ENCODE results near the gene SUPT20H.

The SUPT20H gene

GRCh38 chr13:37074703-37075102 lies 15.2 kb upstream of the SUPT20H start:
- TF ChIP-seq SIN3A (IDR thresholded peaks at IDR 0.05; ENCODE audit: borderline replicate concordance, insufficient read depth, low read length) = no peak
- no peak for TF ChIP-seq TAF1 (IDR thresholded peaks at IDR 0.05; ENCODE audit: borderline replicate concordance, insufficient read depth, low read length)
- no peak for TF ChIP-seq FOXP2 (optimal IDR thresholded peaks at IDR 0.05; ENCODE audit: borderline replicate concordance, extremely low read depth, extremely low read length, insufficient read depth)
- TF ChIP-seq REST (IDR thresholded peaks at IDR 0.05; ENCODE audit: insufficient read depth in 1 of 2, low read depth in 2 of 2, low read length in 2 of 2) = no peak
- no peak for TF ChIP-seq POLR2AphosphoS5 (IDR thresholded peaks at IDR 0.05; ENCODE audit: low read depth, low read length)

GRCh38 chr13:37072024-37072423 lies 12.5 kb upstream of the SUPT20H start:
- no peak for TF ChIP-seq TAF1 (IDR thresholded peaks at IDR 0.05; ENCODE audit: borderline replicate concordance, insufficient read depth, low read length)
- TF ChIP-seq SIN3A (IDR thresholded peaks at IDR 0.05; ENCODE audit: borderline replicate concordance, insufficient read depth, low read length) = no peak
- TF ChIP-seq FOXP2 (optimal IDR thresholded peaks at IDR 0.05; ENCODE audit: borderline replicate concordance, extremely low read depth, extremely low read length, insufficient read depth) = no peak
- no peak for TF ChIP-seq POLR2AphosphoS5 (IDR thresholded peaks at IDR 0.05; ENCODE audit: low read depth, low read length)

GRCh38 chr13:37070956-37071355 lies 11.5 kb upstream of the SUPT20H start:
- TF ChIP-seq FOXP2 (optimal IDR thresholded peaks at IDR 0.05; ENCODE audit: borderline replicate concordance, extremely low read depth, extremely low read length, insufficient read depth) (no peak), POLR2AphosphoS5 (IDR thresholded peaks at IDR 0.05; ENCODE audit: low read depth, low read length) (no peak), TAF1 (IDR thresholded peaks at IDR 0.05; ENCODE audit: borderline replicate concordance, insufficient read depth, low read length) (no peak), SIN3A (IDR thresholded peaks at IDR 0.05; ENCODE audit: borderline replicate concordance, insufficient read depth, low read length) (no peak), REST (IDR thresholded peaks at IDR 0.05; ENCODE audit: insufficient read depth in 1 of 2, low read depth in 2 of 2, low read length in 2 of 2) (no peak)

GRCh38 chr13:37070145-37070695 lies 10.7 kb upstream of the SUPT20H start:
- TF ChIP-seq TAF1 (IDR thresholded peaks at IDR 0.05; ENCODE audit: borderline replicate concordance, insufficient read depth, low read length) (no peak), FOXP2 (optimal IDR thresholded peaks at IDR 0.05; ENCODE audit: borderline replicate concordance, extremely low read depth, extremely low read length, insufficient read depth) (no peak), REST (IDR thresholded peaks at IDR 0.05; ENCODE audit: insufficient read depth in 1 of 2, low read depth in 2 of 2, low read length in 2 of 2) (no peak), POLR2AphosphoS5 (IDR thresholded peaks at IDR 0.05; ENCODE audit: low read depth, low read length) (no peak), SIN3A (IDR thresholded peaks at IDR 0.05; ENCODE audit: borderline replicate concordance, insufficient read depth, low read length) (no peak)

- no peak for TF ChIP-seq TAF1 (IDR thresholded peaks at IDR 0.05; ENCODE audit: borderline replicate concordance, insufficient read depth, low read length)
These were observed 10.2 kb upstream of the SUPT20H start for GRCh38 chr13:37069597-37070103.

- TF ChIP-seq REST (IDR thresholded peaks at IDR 0.05; ENCODE audit: insufficient read depth in 1 of 2, low read depth in 2 of 2, low read length in 2 of 2) (no peak), TAF1 (IDR thresholded peaks at IDR 0.05; ENCODE audit: borderline replicate concordance, insufficient read depth, low read length) (no peak), SIN3A (IDR thresholded peaks at IDR 0.05; ENCODE audit: borderline replicate concordance, insufficient read depth, low read length) (no peak), FOXP2 (optimal IDR thresholded peaks at IDR 0.05; ENCODE audit: borderline replicate concordance, extremely low read depth, extremely low read length, insufficient read depth) (no peak), POLR2AphosphoS5 (IDR thresholded peaks at IDR 0.05; ENCODE audit: low read depth, low read length) (no peak)
These were observed 9.5 kb upstream of the SUPT20H start for GRCh38 chr13:37068962-37069361.

Data from PFSK-1 (cell line).